Upper lobe of right lung (tissue), 1 donor: ENCODE results near the gene CFAP90. TPM values are rescaled to one million over a fixed set of nuclear protein-coding genes. Genes with fewer than 3 reads are reported as not detected.

Experiments used
- ATAC-seq: fragments of 200-7000 bp; cut with Tn5 transposase; one replicate; pipeline ENCODE4 v1.9.1; 2020; ENCODE audit warnings: mild to moderate bottlenecking, moderate library complexity
- DNase-seq: peaks from one replicate; pipeline ENCODE4 v3.0.0-alpha.2; 2020
- H3K27ac ChIP-seq: fragments of 200-600 bp; one replicate; pipeline ENCODE4 v1.8.0; 2022
- H3K27me3 ChIP-seq: fragments of 200-600 bp; one replicate; pipeline ENCODE4 v1.8.0; 2022; ENCODE audit warnings: mild to moderate bottlenecking
- H3K36me3 ChIP-seq: fragments of 200-600 bp; one replicate; pipeline ENCODE4 v1.8.0; 2022
- H3K4me1 ChIP-seq: fragments of 200-600 bp; one replicate; pipeline ENCODE4 v1.8.0; 2022
- H3K4me3 ChIP-seq: fragments of 200-600 bp; one replicate; pipeline ENCODE4 v1.8.0; 2022; ENCODE audit warnings: mild to moderate bottlenecking
- H3K9me3 ChIP-seq: fragments of 200-600 bp; one replicate; pipeline ENCODE4 v1.8.0; 2022
- CTCF ChIP-seq: fragments of 200-600 bp; IDR thresholded peaks from one replicate; pipeline ENCODE4 v1.8.0; 2022; ENCODE audit warnings: antibody characterized with exemption
- intact Hi-C: fragments of 100-400 bp; cut with DNase I; formaldehyde crosslinking; loops from one replicate; pipeline ENCODE4 v1.11.0; 2022
- total RNA-seq: library from RNA; stranded (reverse); fragmentation: NEBNext Ultra II Directional; extraction: Animal tissue kit (Norgen Biotek cat#: 25700); gene quantifications from one replicate; pipeline ENCODE4 v1.2.1, GENCODE V29; 2021
- donor health status: DM: no; HTN: yes; CAD: no; lungs with severe emphysema.

The CFAP90 gene
- total RNA-seq, 1 donor from 2014 or later = 0.93 TPM

DNA sequence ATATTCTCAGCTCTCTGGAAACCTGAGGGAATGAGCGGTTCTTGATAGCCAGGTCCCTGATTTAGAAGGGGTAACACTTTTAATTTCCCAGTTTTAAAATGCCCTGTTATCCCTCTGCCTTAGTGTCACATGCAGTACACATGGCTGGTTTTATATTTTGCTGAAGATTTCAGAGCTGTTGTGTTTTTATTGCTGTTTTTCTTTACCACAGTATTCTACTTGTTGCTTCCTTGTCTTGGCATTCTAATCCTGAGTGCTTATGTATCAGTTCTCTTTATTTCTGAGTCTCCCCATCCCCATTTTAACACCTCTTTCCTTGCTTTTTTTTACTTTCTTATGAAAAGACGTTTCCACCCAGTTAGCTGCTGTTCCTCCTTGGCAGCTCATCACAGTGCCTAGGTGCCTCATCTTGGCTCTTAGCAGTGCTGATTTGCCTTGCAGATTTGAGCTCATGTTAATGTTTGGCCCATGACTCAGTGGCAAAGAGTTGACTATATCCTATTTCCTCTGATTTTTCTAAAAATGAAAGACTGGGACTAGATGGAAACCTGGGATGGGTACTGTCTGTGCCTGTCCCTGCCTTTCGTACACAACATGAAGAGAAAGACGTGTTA, 21.7 kb upstream of the CFAP90 start:
- Histone ChIP-seq H3K27ac (no peak overlapping the region), H3K9me3 (no peaks in the 10 kb centered on the region), H3K36me3 (peaks cover 36% of the 10 kb centered on the region), H3K4me3 (peak overlapping the region; percentile 7), H3K4me1 (peaks cover 27% of the 10 kb centered on the region), H3K27me3 (no peaks in the 10 kb centered on the region)
- no peak for ATAC-seq
- TF ChIP-seq CTCF = no peak
- intact Hi-C loops = no loop called here
- no peak for DNase-seq

DNA sequence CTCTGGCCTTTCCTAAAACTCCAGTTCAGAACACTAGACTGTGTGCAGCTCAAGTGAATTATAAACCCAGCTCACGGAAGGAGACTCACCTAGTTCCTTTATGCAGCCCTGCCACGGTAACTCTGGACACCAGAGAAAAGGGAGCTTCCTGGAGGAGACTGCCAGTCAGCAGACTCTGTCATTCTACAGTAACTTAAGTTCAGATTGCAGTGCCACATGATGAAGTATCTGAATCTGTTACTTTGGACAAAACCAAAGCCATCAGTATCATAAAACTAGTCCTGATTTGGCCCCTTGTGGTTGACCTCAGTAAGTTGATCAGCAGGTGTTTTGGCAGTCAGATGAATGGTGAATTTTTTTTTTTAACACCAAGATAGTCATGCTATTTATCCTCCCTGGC, 20.7 kb upstream of the CFAP90 start:
- H3K27ac ChIP-seq = no peak overlapping the region
- H3K27me3 ChIP-seq = no peaks in the 10 kb centered on the region
- H3K9me3 ChIP-seq = no peaks in the 10 kb centered on the region
- H3K4me3 ChIP-seq = peak overlapping the region; percentile 99
- TF ChIP-seq CTCF = no peak
- no peak for DNase-seq
- H3K36me3 ChIP-seq = peaks cover 29% of the 10 kb centered on the region
- intact Hi-C loops = no loop called here
- H3K4me1 ChIP-seq = peaks cover 30% of the 10 kb centered on the region
- ATAC-seq = peak; percentile 2

GRCh38 chr5:7869474-7870136, 18.7 kb upstream of the CFAP90 start:
- intact Hi-C loops = no loop called here
- peaks cover 20% of the 10 kb centered on the region for H3K36me3 ChIP-seq
- H3K27ac ChIP-seq = peak overlapping the region; percentile 89
- TF ChIP-seq CTCF = no peak
- H3K27me3 ChIP-seq = no peaks in the 10 kb centered on the region
- ATAC-seq (peak; percentile 64), DNase-seq (peak; percentile 75)
- H3K4me3 ChIP-seq = peak overlapping the region; percentile 99
- H3K9me3 ChIP-seq = no peaks in the 10 kb centered on the region
- peaks cover 30% of the 10 kb centered on the region for H3K4me1 ChIP-seq

DNA sequence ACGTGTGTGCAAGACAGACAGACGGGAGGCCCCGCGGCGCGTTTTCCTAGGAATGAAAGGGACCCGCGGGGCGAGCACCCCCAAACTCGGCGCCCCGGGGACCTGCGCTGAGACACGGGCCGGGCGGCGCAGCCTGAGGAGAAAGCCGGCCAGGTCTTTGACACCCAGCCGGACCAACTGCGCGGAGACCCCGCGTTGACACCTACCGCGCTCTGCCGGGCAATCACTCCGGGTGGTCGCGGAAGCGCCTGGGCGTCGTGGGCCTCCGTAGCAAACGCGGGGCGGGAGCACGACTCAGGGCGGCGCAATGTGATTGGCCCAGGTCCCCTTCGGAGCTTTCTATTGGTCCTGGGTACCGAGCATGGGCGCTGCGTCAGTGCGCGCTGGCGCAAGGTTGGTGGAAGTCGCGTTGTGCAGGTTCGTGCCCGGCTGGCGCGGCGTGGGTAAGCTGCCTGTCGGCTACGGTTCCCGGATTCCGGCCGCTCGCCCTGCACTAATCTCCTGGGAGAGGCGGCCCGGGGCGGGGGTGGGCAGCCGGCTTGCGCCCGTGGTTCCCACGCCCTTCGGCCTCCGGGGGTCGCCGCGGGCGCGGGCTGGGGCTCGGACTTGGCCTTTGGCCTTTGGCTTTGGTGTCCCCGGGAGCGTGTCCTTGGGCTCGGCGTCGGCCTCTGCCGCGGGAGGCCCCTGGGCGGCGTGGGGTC, 18.0 kb upstream of the CFAP90 start, which contains the start of the genes FASTKD3 and MTRR:
TSS of gene FASTKD3 (minus strand) at position 259 of the 701 bp plus-strand sequence. CDS start 948 bp downstream, outside the sequence.
TSS of gene MTRR (plus strand) at position 376 of the 701 bp plus-strand sequence. CDS start 1,647 bp downstream, outside the sequence.
- Histone ChIP-seq H3K4me1 (peaks cover 30% of the 10 kb centered on the region), H3K4me3 (peak within 1 kb of the TSS; percentile 99), H3K27ac (peak within 1 kb of the TSS; percentile 89), H3K27me3 (no peaks in the 10 kb centered on the region), H3K36me3 (peaks cover 21% of the 10 kb centered on the region), H3K9me3 (no peaks in the 10 kb centered on the region)
- intact Hi-C loops = no loop called here
- ATAC-seq (peak; percentile 100), DNase-seq (peak; percentile 97)
- TF ChIP-seq CTCF = no peak

- peaks cover 20% of the 10 kb centered on the region for H3K36me3 ChIP-seq
- peaks cover 30% of the 10 kb centered on the region for H3K4me1 ChIP-seq
- no peak for TF ChIP-seq CTCF
- intact Hi-C loops = no loop called here
- DNase-seq (no peak), ATAC-seq (no peak)
- peak overlapping the region; percentile 99 for H3K4me3 ChIP-seq
- H3K9me3 ChIP-seq = no peaks in the 10 kb centered on the region
- H3K27ac ChIP-seq = peak overlapping the region; percentile 89
- H3K27me3 ChIP-seq = no peaks in the 10 kb centered on the region
Measured at GRCh38 chr5:7868427-7868772, 17.5 kb upstream of the CFAP90 start.
